Brain microvascular endothelial cell (primary cell): ENCODE measurements around the gene MVK.
A peak's percentile ranks its signal among the peaks of the same experiment; 100 is the strongest.

Experiments
- DNase-seq: peaks from one replicate; pipeline ENCODE4 v3.0.0-alpha.2; 2020
- H3K27ac ChIP-seq: fragments of 250-450 bp; sonication (Bioruptor Pico); 2 replicates; pipeline ENCODE4 v1.5.1; 2020; ENCODE audit warnings: mild to moderate bottlenecking, moderate library complexity
- H3K27me3 ChIP-seq: fragments of 250-450 bp; sonication (Bioruptor Pico); replicated peaks from 2 replicates; pipeline ENCODE4 v1.5.1; 2020; ENCODE audit warnings: mild to moderate bottlenecking
- H3K36me3 ChIP-seq: fragments of 250-450 bp; sonication (Bioruptor Pico); replicated peaks from 2 replicates; pipeline ENCODE4 v1.5.1; 2020; ENCODE audit warnings: mild to moderate bottlenecking
- H3K4me3 ChIP-seq: 2 replicates; pipeline ENCODE4 v1.5.1; 2011; ENCODE audit warnings: low read depth, mild to moderate bottlenecking, control low read depth, low read length, moderate library complexity
- in situ Hi-C: cut with HindIII; loops from 2 replicates; pipeline ENCODE4 v1.10.0; 2017; ENCODE audit warnings: low sequenced_read_pairs, low pct_ligation_motif_present
- TF ChIP-seq, protein P1 (sequence below): IDR thresholded peaks from 2 replicates; pipeline ENCODE4 v1.5.1; 2011; ENCODE audit warnings: low read depth, mild to moderate bottlenecking, moderate library complexity, low read length, control low read depth, inconsistent platforms; ENCODE audit errors: missing control alignments

MVK gene

DNA sequence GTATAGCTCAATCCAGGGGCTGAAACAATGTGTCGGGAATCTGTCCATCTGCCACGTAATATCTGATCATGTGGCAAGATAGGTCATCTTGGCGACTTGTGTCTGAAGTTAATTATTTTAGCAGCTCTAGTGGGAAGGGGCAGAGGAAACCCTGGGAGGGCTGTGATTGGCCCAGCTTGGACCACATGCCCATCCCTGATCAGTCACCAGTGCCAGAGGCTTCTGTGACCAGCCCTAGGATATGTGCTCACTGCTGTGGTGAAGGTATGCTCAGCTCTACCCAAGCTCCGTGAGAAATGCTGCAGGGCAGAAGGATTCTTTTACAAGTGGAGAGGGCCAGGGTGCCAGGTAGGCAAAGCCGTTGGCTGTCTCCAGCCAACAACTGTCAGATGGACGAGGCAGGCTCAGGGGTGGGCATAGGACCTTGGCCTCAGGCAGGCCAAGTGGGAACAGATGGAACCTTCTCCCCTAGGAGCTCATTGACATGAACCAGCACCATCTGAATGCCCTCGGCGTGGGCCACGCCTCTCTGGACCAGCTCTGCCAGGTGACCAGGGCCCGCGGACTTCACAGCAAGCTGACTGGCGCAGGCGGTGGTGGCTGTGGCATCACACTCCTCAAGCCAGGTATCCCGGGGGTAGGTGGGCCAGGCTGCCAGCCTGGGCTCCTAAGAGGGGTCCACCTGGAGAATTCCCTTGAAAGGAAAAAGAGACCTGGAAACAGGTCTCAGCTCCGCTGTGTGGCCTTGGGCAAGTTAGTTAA lies 21.1 kb downstream of the MVK start:
- in situ Hi-C loops, result no loop called here
- Histone ChIP-seq H3K4me3 (no peak overlapping the region), H3K36me3 (no peaks in the 10 kb centered on the region), H3K27me3 (no peaks in the 10 kb centered on the region), H3K27ac (no peak overlapping the region)
- no peak for DNase-seq
- TF ChIP-seq, protein P1, sequence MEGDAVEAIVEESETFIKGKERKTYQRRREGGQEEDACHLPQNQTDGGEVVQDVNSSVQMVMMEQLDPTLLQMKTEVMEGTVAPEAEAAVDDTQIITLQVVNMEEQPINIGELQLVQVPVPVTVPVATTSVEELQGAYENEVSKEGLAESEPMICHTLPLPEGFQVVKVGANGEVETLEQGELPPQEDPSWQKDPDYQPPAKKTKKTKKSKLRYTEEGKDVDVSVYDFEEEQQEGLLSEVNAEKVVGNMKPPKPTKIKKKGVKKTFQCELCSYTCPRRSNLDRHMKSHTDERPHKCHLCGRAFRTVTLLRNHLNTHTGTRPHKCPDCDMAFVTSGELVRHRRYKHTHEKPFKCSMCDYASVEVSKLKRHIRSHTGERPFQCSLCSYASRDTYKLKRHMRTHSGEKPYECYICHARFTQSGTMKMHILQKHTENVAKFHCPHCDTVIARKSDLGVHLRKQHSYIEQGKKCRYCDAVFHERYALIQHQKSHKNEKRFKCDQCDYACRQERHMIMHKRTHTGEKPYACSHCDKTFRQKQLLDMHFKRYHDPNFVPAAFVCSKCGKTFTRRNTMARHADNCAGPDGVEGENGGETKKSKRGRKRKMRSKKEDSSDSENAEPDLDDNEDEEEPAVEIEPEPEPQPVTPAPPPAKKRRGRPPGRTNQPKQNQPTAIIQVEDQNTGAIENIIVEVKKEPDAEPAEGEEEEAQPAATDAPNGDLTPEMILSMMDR, result no peak

DNA sequence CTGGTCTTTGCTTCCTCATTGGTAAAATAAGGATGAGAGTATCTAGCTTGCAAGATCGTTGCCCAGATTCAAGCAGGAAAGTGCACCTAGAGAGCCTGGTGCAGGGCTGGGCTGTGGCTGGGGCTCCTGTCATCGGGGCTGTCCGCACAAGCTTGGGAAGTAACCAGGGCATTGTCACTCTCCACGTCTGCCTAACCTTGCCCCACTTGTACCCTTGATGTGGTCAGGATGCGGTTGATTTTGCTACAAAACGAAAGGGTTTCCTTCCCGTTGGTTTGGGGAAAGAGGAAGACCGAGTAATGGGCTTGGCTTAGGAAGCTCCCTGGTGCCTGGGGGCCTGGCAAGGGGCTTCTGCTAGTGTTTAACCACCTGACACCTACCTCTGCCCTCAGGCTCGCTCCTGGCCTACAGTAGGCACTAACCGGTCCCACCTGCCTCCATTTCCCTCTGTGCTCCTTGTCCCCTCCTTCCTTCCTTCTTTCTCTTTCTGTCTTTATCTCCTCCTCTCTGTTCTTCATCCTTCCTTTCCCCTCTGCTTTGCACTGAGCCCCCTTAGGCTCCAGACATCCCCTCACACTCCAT lies 21.8 kb downstream of the MVK start:
- TF ChIP-seq, protein P1, result no peak
- in situ Hi-C loops, result no loop called here
- Histone ChIP-seq H3K27me3 (no peaks in the 10 kb centered on the region), H3K4me3 (no peak overlapping the region), H3K27ac (no peak overlapping the region), H3K36me3 (no peaks in the 10 kb centered on the region)
- no peak for DNase-seq

DNA sequence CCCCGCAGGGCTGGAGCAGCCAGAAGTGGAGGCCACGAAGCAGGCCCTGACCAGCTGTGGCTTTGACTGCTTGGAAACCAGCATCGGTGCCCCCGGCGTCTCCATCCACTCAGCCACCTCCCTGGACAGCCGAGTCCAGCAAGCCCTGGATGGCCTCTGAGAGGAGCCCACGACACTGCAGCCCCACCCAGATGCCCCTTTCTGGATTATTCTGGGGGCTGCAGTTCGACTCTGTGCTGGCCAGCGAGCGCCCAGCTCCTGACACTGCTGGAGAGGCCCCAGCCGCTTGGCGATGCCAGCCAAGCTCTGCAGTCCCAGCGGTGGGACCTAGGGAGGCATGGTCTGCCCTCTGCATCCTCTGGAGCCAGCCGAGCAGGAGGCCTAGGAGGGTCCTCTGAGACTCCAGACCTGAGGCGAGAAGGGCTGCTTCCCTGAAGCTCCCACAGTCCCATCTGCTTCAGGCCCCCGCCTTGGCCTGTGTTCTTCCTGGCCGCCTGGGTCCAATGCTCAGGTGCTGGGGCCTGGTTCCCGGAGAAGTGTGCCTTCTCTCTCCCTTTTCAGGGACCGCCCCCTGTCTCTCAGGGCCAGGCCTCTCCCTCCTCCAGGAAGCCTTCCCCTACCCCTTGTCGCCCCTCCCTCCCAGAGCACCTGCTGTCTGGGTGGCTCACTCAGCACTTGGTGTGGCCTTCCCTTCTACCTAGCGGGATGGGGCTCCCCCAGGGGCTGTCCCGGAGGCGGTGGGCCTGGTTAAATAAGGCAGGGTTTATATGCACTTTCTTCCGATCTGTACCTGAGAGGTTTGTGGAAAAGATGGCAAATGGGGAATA lies 23.0 kb downstream of the MVK start:
- DNase-seq, result no peak
- Histone ChIP-seq H3K4me3 (no peak overlapping the region), H3K36me3 (no peaks in the 10 kb centered on the region), H3K27ac (no peak overlapping the region), H3K27me3 (no peaks in the 10 kb centered on the region)
- in situ Hi-C loops, result no loop called here
- TF ChIP-seq, protein P1, result no peak

DNA sequence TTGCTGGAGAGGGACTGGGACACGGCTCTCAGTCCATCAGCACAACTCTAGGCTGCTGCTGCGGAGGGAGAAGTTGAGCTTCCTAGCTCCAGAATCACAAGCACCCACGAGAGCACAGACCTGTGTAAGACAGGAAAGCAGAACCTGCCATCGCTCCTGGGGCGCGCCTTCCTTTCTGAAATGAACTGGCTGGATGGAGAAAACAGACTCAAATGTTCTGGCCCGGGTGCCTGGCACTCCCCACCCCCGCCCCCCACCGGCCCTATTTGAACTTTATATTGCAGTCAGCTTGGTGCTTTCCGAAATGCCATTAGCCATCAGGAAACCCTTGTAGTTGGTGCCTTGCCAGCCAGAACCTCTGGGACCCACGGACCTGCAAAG lies 23.8 kb downstream of the MVK start:
- H3K27ac ChIP-seq, result no peak overlapping the region
- no peak for DNase-seq
- TF ChIP-seq, protein P1, result no peak

DNA sequence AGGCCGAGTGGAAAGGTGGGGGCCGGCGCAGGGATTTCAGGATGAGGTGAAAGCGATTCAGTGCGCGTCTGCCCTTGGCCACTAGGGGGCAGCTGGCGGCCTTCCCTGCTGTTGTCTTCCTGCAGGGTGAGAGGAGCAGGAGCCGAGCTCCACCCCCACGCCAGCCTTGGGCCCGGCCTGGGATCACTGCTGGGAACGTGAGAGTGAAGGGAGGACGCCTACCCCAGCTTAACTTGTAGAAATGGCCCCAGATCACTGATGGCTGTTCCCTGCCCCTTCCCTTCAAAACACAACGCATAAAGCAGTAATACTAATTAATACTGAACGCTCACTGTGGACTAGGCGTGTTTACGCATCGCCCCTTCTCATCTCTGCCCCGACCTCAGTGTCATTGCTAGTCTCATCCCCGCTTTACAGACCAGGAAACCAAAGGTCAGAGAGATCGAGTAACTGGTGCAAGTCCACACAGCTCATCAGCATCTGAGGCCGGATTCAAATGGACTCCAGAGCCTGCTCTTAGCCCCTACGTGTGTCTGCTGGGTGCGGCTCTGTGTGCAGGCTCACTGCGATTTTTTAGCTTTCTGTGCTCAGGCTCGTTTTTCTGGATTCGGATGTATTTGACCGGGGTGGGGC lies 24.3 kb downstream of the MVK start:
- H3K36me3 ChIP-seq, result no peaks in the 10 kb centered on the region
- H3K4me3 ChIP-seq, result no peak overlapping the region
- H3K27ac ChIP-seq, result no peak overlapping the region
- DNase-seq, result peak; percentile 76
- in situ Hi-C loops, result no loop called here
- H3K27me3 ChIP-seq, result no peaks in the 10 kb centered on the region
- TF ChIP-seq, protein P1, result peak; percentile 99

More for the DNA sequence above, 23.8 kb downstream of the MVK start:
- in situ Hi-C loops, result no loop called here
- H3K27me3 ChIP-seq, result no peaks in the 10 kb centered on the region
- H3K36me3 ChIP-seq, result no peaks in the 10 kb centered on the region
- no peak overlapping the region for H3K4me3 ChIP-seq
